ENCODE data around the gene NEURL1.

- no peak for TF ChIP-seq SUZ12 (IDR thresholded peaks at IDR 0.05; ENCODE audit: extremely low read depth, insufficient read depth, insufficient read length)
- no peak for TF ChIP-seq ZNF274 (IDR thresholded peaks at IDR 0.05; ENCODE audit: low read depth, low read length)
- TF ChIP-seq YY1 (IDR thresholded peaks at IDR 0.05; ENCODE audit: insufficient read depth, insufficient read length), result no peak
These were observed 123.4 kb downstream of the NEURL1 start for GRCh38 chr10:103616705-103617601.
